SK-N-SH (cell line): ENCODE measurements around the gene NKAIN1. TPM values are rescaled to one million over a fixed set of nuclear protein-coding genes. Genes with fewer than 3 reads are reported as not detected.
A peak's percentile ranks its signal among the peaks of the same experiment; 100 is the strongest.

Experiments used
- CTCF ChIA-PET: fragments of 300-600, 350-600 bp; formaldehyde crosslinking; extraction: SDS; loops from one replicate; lab custom pipeline; 2021; lab: Yijun Ruan, JAX
- POLR2A ChIA-PET: fragments of 350-600 bp; sonication (Branson Sonifier 250); formaldehyde crosslinking; extraction: SDS; loops from one replicate; lab custom pipeline; 2020; ENCODE audit warnings: antibody characterized with exemption, inconsistent platforms; lab: Yijun Ruan, JAX
- DNase-seq: peaks from one replicate; pipeline ENCODE4 v3.0.0; 2012
- H2AFZ ChIP-seq: fragments of 200-600 bp; sonication (generic); 2 replicates; pipeline ENCODE4 v1.8.1; 2016; ENCODE audit warnings: antibody characterized with exemption, mild to moderate bottlenecking, low read depth
- H3F3A ChIP-seq: fragments of 200-600 bp; sonication (generic); replicated peaks from 2 replicates; pipeline ENCODE3; 2016; ENCODE audit warnings: antibody characterized with exemption, mild to moderate bottlenecking; ENCODE audit not compliant: insufficient read depth
- H3K27ac ChIP-seq, 2 experiments: fragments of 200-500 bp in 1 of 2; fragments of 200-600 bp in 1 of 2; sonication (Bioruptor generic) in 1 of 2; sonication (generic), shearing (Covaris generic) in 1 of 2; 2 replicates each; pipeline versions ENCODE4 v1.5.1 to v1.6.1; 2014 to 2016; ENCODE audit warnings: low read depth in 2 of 2, inconsistent platforms in 1 of 2, low read length in 1 of 2, mild to moderate bottlenecking in 1 of 2, mixed read lengths in 1 of 2
- H3K27me3 ChIP-seq: fragments of 200-600 bp; sonication (generic), shearing (Covaris generic); 2 replicates; pipeline ENCODE4 v1.6.1; 2016; ENCODE audit warnings: mixed run types; ENCODE audit not compliant: insufficient read depth
- H3K36me3 ChIP-seq, 2 experiments: fragments of 200-500 bp in 1 of 2; fragments of 200-600 bp in 1 of 2; sonication (Bioruptor generic) in 1 of 2; sonication (generic) in 1 of 2; replicated peaks in 1 of 2; 2 replicates each; pipeline versions ENCODE3 to v1.5.1; 2014 to 2016; ENCODE audit warnings: low read length in 1 of 2, mild to moderate bottlenecking in 1 of 2; ENCODE audit not compliant: insufficient read depth in 2 of 2, control insufficient read depth in 1 of 2
- H3K4me1 ChIP-seq, 2 experiments: fragments of 200-500 bp in 1 of 2; fragments of 200-600 bp in 1 of 2; sonication (Bioruptor generic) in 1 of 2; sonication (generic), shearing (Covaris generic) in 1 of 2; 2 replicates each; pipeline versions ENCODE4 v1.5.1 to v1.6.1; 2014 to 2016; ENCODE audit warnings: low read depth in 1 of 2, low read length in 1 of 2, mixed run types in 1 of 2; ENCODE audit not compliant: insufficient read depth in 2 of 2, control insufficient read depth in 1 of 2
- H3K4me2 ChIP-seq: fragments of 200-600 bp; sonication (generic), shearing (Covaris generic); 2 replicates; pipeline ENCODE4 v1.6.1; 2017; ENCODE audit warnings: mixed run types
- H3K4me3 ChIP-seq, 2 experiments: fragments of 200-500 bp in 1 of 2; fragments of 200-600 bp in 1 of 2; sonication (Bioruptor generic) in 1 of 2; sonication (generic), shearing (Covaris generic) in 1 of 2; 2 replicates each; pipeline versions ENCODE4 v1.5.1 to v1.8.1; 2014 to 2016; ENCODE audit warnings: low read depth in 2 of 2, inconsistent platforms in 1 of 2, low read length in 1 of 2, mild to moderate bottlenecking in 1 of 2, mixed read lengths in 1 of 2, moderate library complexity in 1 of 2
- H3K79me2 ChIP-seq: fragments of 200-600 bp; sonication (generic); 2 replicates; pipeline ENCODE4 v1.8.1; 2017; ENCODE audit warnings: mild to moderate bottlenecking; ENCODE audit not compliant: insufficient read depth
- H3K9ac ChIP-seq: fragments of 200-600 bp; sonication (generic); 2 replicates; pipeline ENCODE4 v1.6.1; 2017; ENCODE audit warnings: mixed run types
- H3K9me2 ChIP-seq: fragments of 200-600 bp; sonication (generic); 2 replicates; pipeline ENCODE4 v1.6.1; 2017; ENCODE audit warnings: mixed run types
- H3K9me3 ChIP-seq: fragments of 200-600 bp; sonication (generic); 2 replicates; pipeline ENCODE4 v1.6.1; 2017; ENCODE audit warnings: mixed run types, mild to moderate bottlenecking, moderate library complexity
- H4K20me1 ChIP-seq: fragments of 200-600 bp; sonication (generic); 2 replicates; pipeline ENCODE4 v1.6.1; 2017; ENCODE audit warnings: mild to moderate bottlenecking, mixed run types; ENCODE audit not compliant: insufficient read depth
- CHD2 ChIP-seq: fragments of 150-350 bp; IDR thresholded peaks from 2 replicates; pipeline ENCODE4 v1.6.1; 2018; ENCODE audit warnings: low read length; ENCODE audit not compliant: partially characterized antibody
- CTCF ChIP-seq: fragments of 200-600 bp; sonication (generic); IDR thresholded peaks from 2 replicates; pipeline ENCODE4 v1.6.1; 2017; ENCODE audit warnings: antibody characterized with exemption, mild to moderate bottlenecking, moderate library complexity
- ELF1 ChIP-seq: IDR thresholded peaks from 2 replicates; pipeline ENCODE4 v1.4.0; 2012
- EP300 ChIP-seq, 2 experiments: IDR thresholded peaks; 2 replicates each; pipeline versions ENCODE4 v1.4.0 to v1.6.1; 2012; ENCODE audit warnings: borderline replicate concordance in 1 of 2, low read depth in 1 of 2, low read length in 1 of 2
- EZH2phosphoT487 ChIP-seq: fragments of 200-600 bp; sonication (generic); IDR thresholded peaks from 2 replicates; pipeline ENCODE4 v1.6.1; 2017; ENCODE audit warnings: low read depth, mixed run types, mild to moderate bottlenecking, antibody characterized with exemption, moderate library complexity, borderline replicate concordance
- FOSL2 ChIP-seq: IDR thresholded peaks from 2 replicates; pipeline ENCODE4 v1.4.0; 2012; ENCODE audit warnings: low read depth, mild to moderate bottlenecking, moderate library complexity, borderline replicate concordance
- FOXJ3 ChIP-seq: sonication (generic); formaldehyde crosslinking; IDR thresholded peaks from 2 replicates; pipeline ENCODE4 v1.5.1; 2020; ENCODE audit warnings: mild to moderate bottlenecking, missing genetic modification reagents
- GATA2 ChIP-seq: sonication (generic); formaldehyde crosslinking; IDR thresholded peaks from 2 replicates; pipeline ENCODE4 v1.5.0; 2020; ENCODE audit warnings: mild to moderate bottlenecking, missing genetic modification reagents
- IRF3 ChIP-seq: fragments of 150-350 bp; IDR thresholded peaks from 2 replicates; pipeline ENCODE4 v1.6.1; 2016; ENCODE audit warnings: mild to moderate bottlenecking, low read depth, low read length
- JUND ChIP-seq: IDR thresholded peaks from 2 replicates; pipeline ENCODE4 v1.4.0; 2012
- MEF2A ChIP-seq: IDR thresholded peaks from 2 replicates; pipeline ENCODE4 v1.4.0; 2012; ENCODE audit warnings: low read depth, borderline replicate concordance
- MXI1 ChIP-seq: IDR thresholded peaks from 2 replicates; pipeline ENCODE4 v1.6.1; 2012; ENCODE audit warnings: mild to moderate bottlenecking, low read depth, low read length, improper control_type of control experiment
- POLR2AphosphoS5 ChIP-seq: IDR thresholded peaks from 2 replicates; pipeline ENCODE4 v1.6.1; 2012; ENCODE audit warnings: low read depth, low read length
- RAD21 ChIP-seq: IDR thresholded peaks from 2 replicates; pipeline ENCODE4 v1.6.1; 2012; ENCODE audit warnings: mild to moderate bottlenecking, low read length
- RXRA ChIP-seq: IDR thresholded peaks from 2 replicates; pipeline ENCODE4 v1.4.0; 2012; ENCODE audit warnings: low read depth, mild to moderate bottlenecking, borderline replicate concordance
- SIN3A ChIP-seq: IDR thresholded peaks from 2 replicates; pipeline ENCODE4 v1.6.1; 2012; ENCODE audit warnings: low read depth, mild to moderate bottlenecking, low read length, moderate library complexity, borderline replicate concordance
- TAF1 ChIP-seq: IDR thresholded peaks from 2 replicates; pipeline ENCODE4 v1.6.1; 2012; ENCODE audit warnings: low read depth, mild to moderate bottlenecking, low read length, moderate library complexity, borderline replicate concordance
- TCF12 ChIP-seq: IDR thresholded peaks from 2 replicates; pipeline ENCODE4 v1.4.0; 2012
- WGBS: methylation state at CpG from one replicate; pipeline ENCODE4 v1.1.6; 2017; ENCODE audit warnings: low lambda C conversion rate; 5-methylcytosine and 5-hydroxymethylcytosine counted together
- polyA plus RNA-seq, 3 experiments: library from polyadenylated mRNA; depleted of rRNA; stranded (reverse); fragments of >200 nt; gene quantifications; 2 replicates each; pipeline ENCODE4 v1.2.3, GENCODE V29; 2012

The NKAIN1 gene
- polyA plus RNA-seq, 1 of the 3 experiments (the other 2 are of a cell fraction) = 0.54 TPM

GRCh38 chr1:31154000-31154631 is 85.6 kb downstream of the NKAIN1 start:
- Histone ChIP-seq H3F3A (peaks cover 30% of the 10 kb centered on the region), H2AFZ (peak overlapping the region; percentile 97; the same call in 1 of the 2 replicates), H3K9me2 (no peaks in the 10 kb centered on the region)
- TF ChIP-seq JUND (no peak), IRF3 (no peak), CHD2 (no peak), EZH2phosphoT487 (no peak), RAD21 (no peak), FOXJ3 (CRISPR knock-in tag) (no peak), TAF1 (no peak), POLR2AphosphoS5 (no peak), ELF1 (no peak), MXI1 (no peak), RXRA (no peak), TCF12 (no peak), GATA2 (no peak), EP300 (IDR thresholded peaks at IDR 0.05; ENCODE audit: borderline replicate concordance in 1 of 2, low read depth in 1 of 2, low read length in 1 of 2) (no peak)
- TF ChIP-seq, all 33 proteins: peak for 0
- no peaks in the 10 kb centered on the region for H4K20me1 ChIP-seq
- H3K27ac ChIP-seq = peak overlapping the region; percentile 73 to 85
- 96% methylated on average over 19 of the region's 19 CpGs for WGBS
- H3K4me1 ChIP-seq = no peaks in the 10 kb centered on the region
- H3K4me2 ChIP-seq = peak overlapping the region; percentile 72
- H3K9ac ChIP-seq = peak overlapping the region; percentile 87
- ChIA-PET POLR2A (interaction anchor here (1.2 kb wide), 1 partner anchor 89 kb away, joined by 9 read pairs; the partner anchor contains the start of gene PUM1), CTCF (interaction anchor here (1.4 to 2.8 kb wide), 3 partner anchors 8 to 31 kb away, joined by 3 to 13 read pairs (median 5); no protein-coding TSS in a partner anchor)
- 0 out of 2 replicates have a peak, but pooled peaks cover 6% of the 10 kb centered on the region for H3K79me2 ChIP-seq
- H3K4me3 ChIP-seq = peak overlapping the region; percentile 47 to 60; a peak in 3 of 4 replicates
- H3K27me3 ChIP-seq = no peaks in the 10 kb centered on the region
- no peak for DNase-seq
- H3K9me3 ChIP-seq = no peaks in the 10 kb centered on the region
- no peaks in the 10 kb centered on the region for H3K36me3 ChIP-seq

GRCh38 chr1:31153423-31153822 is 86.3 kb downstream of the NKAIN1 start:
- Histone ChIP-seq H3K36me3 (no peaks in the 10 kb centered on the region), H3K9me3 (no peaks in the 10 kb centered on the region), H4K20me1 (no peaks in the 10 kb centered on the region), H3K4me2 (no peak overlapping the region), H3K9ac (no peak overlapping the region), H3K27me3 (no peaks in the 10 kb centered on the region), H3K4me1 (no peaks in the 10 kb centered on the region), H3K4me3 (no peak overlapping the region), H3K79me2 (0 out of 2 replicates have a peak, but pooled peaks cover 6% of the 10 kb centered on the region), H3K9me2 (no peaks in the 10 kb centered on the region), H3F3A (peaks cover 30% of the 10 kb centered on the region), H3K27ac (no peak overlapping the region), H2AFZ (no peak overlapping the region)
- ChIA-PET POLR2A (no interaction called here), CTCF (interaction anchor here (1.1 to 2.8 kb wide), 3 partner anchors 9 to 375 kb away, joined by 3 to 13 read pairs (median 3); no protein-coding TSS in a partner anchor)
- no peak for TF ChIP-seq JUND
- no peak for TF ChIP-seq SIN3A
- TF ChIP-seq FOSL2 = no peak
- no peak for TF ChIP-seq TCF12
- no peak for TF ChIP-seq ELF1
- TF ChIP-seq MEF2A = no peak
- no peak for TF ChIP-seq CTCF
- DNase-seq = no peak
- 93% methylated on average over 3 of the region's 3 CpGs for WGBS
